Esophagus muscularis mucosa (tissue), 4 donors: ENCODE data around the gene RAPGEF2. TPM values are rescaled to one million over a fixed set of nuclear protein-coding genes. Genes with fewer than 3 reads are reported as not detected.

ENCODE experiments used
- DNase-seq: peaks from one replicate; pipeline ENCODE4 v3.0.0-alpha.2; 2017; ENCODE audit errors: extremely low spot score
- H3K27ac ChIP-seq, 4 donors: fragments of 200-600 bp; sonication (generic); replicated peaks in 1 of 4; 1 replicate in 3 of 4; 2 replicates in 1 of 4; pipeline ENCODE4 v1.5.1; 2016 to 2019; ENCODE audit warnings: mild to moderate bottlenecking in 1 of 4
- H3K27me3 ChIP-seq, 4 donors: fragments of 200-600 bp; sonication (generic); one replicate each; pipeline versions ENCODE4 v1.5.1 to v1.6.0; 2016 to 2019
- H3K36me3 ChIP-seq, 4 donors: fragments of 200-600 bp; sonication (generic); one replicate each; pipeline ENCODE4 v1.5.1; 2016 to 2019
- H3K4me1 ChIP-seq, 4 donors: fragments of 200-600 bp; sonication (generic); one replicate each; pipeline ENCODE4 v1.5.1; 2016 to 2019
- H3K4me3 ChIP-seq, 4 donors: fragments of 200-600 bp; sonication (generic); 1 replicate in 2 of 4; 2 replicates in 2 of 4; pipeline ENCODE4 v1.5.1; 2016 to 2019; ENCODE audit warnings: mild to moderate bottlenecking in 4 of 4, moderate library complexity in 1 of 4
- H3K9me3 ChIP-seq, 4 donors: fragments of 200-600 bp; sonication (generic); 1 replicate in 3 of 4; 2 replicates in 1 of 4; pipeline ENCODE4 v1.5.1; 2016 to 2019
- EP300 ChIP-seq: sonication (generic); formaldehyde crosslinking; IDR thresholded peaks from one replicate; pipeline ENCODE4 v1.6.1; 2017; ENCODE audit warnings: antibody characterized with exemption
- POLR2A ChIP-seq: fragments of 450-650 bp; IDR thresholded peaks from one replicate; pipeline ENCODE4 v1.6.1; 2017; ENCODE audit warnings: antibody characterized with exemption, moderate library complexity, mild to moderate bottlenecking, low read depth
- POLR2AphosphoS5 ChIP-seq, 2 donors: sonication (generic); formaldehyde crosslinking; IDR thresholded peaks; one replicate each; pipeline ENCODE4 v1.6.1; 2017; ENCODE audit warnings: antibody characterized with exemption in 2 of 2
- WGBS: methylation state at CpG from one replicate; pipeline ENCODE4 v1.1.5; 2018; 5-methylcytosine and 5-hydroxymethylcytosine counted together
- intact Hi-C: fragments of 100-400 bp; cut with DNase I; formaldehyde crosslinking; loops from one replicate; pipeline ENCODE4 v1.15.1; 2023
- total RNA-seq, 4 donors: library from RNA; depleted of rRNA; stranded (reverse); fragments of >200 nt; gene quantifications; one replicate each; pipeline versions ENCODE4 v1.1.0 to v1.2.1, GENCODE V29; 2016
- TF ChIP-seq, protein P1 (sequence below), 3 experiments: fragments of 200-600 bp in 2 of 3; fragments of 450-650 bp in 1 of 3; sonication (generic) in 2 of 3; IDR thresholded peaks; one replicate each; pipeline ENCODE4 v1.5.1; 2017 to 2019; ENCODE audit warnings: antibody characterized with exemption in 3 of 3, mild to moderate bottlenecking in 2 of 3, moderate library complexity in 1 of 3

The RAPGEF2 gene
- total RNA-seq, 4 donors from 2014 or later: 55.6 to 61.5 (median 58.4) TPM

- H3K27me3 ChIP-seq: peaks cover 0 to 10% (median 0%) of the 10 kb centered on the region in 4 donors
- peaks cover 0 to 9% (median 0%) of the 10 kb centered on the region in 4 donors for H3K4me1 ChIP-seq
- H3K4me3 ChIP-seq: peak overlapping the region in 1 of 4 donors; percentile 22
- TF ChIP-seq POLR2AphosphoS5 (IDR thresholded peaks at IDR 0.05): no peak
- no peak for TF ChIP-seq EP300
- TF ChIP-seq POLR2A: no peak
- TF ChIP-seq, protein P1, sequence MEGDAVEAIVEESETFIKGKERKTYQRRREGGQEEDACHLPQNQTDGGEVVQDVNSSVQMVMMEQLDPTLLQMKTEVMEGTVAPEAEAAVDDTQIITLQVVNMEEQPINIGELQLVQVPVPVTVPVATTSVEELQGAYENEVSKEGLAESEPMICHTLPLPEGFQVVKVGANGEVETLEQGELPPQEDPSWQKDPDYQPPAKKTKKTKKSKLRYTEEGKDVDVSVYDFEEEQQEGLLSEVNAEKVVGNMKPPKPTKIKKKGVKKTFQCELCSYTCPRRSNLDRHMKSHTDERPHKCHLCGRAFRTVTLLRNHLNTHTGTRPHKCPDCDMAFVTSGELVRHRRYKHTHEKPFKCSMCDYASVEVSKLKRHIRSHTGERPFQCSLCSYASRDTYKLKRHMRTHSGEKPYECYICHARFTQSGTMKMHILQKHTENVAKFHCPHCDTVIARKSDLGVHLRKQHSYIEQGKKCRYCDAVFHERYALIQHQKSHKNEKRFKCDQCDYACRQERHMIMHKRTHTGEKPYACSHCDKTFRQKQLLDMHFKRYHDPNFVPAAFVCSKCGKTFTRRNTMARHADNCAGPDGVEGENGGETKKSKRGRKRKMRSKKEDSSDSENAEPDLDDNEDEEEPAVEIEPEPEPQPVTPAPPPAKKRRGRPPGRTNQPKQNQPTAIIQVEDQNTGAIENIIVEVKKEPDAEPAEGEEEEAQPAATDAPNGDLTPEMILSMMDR (IDR thresholded peaks at IDR 0.05): no peak
- H3K36me3 ChIP-seq: peaks cover 0 to 2% (median under 1%) of the 10 kb centered on the region in 4 donors
- 41% methylated on average over 9 of the region's 9 CpGs for WGBS
- no peak for DNase-seq
- H3K27ac ChIP-seq: no peak overlapping the region
- H3K9me3 ChIP-seq: no peaks in the 10 kb centered on the region
- intact Hi-C loops: no loop called here
Measured at GRCh38 chr4:159366966-159367780, 264.3 kb downstream of the RAPGEF2 start.

DNA sequence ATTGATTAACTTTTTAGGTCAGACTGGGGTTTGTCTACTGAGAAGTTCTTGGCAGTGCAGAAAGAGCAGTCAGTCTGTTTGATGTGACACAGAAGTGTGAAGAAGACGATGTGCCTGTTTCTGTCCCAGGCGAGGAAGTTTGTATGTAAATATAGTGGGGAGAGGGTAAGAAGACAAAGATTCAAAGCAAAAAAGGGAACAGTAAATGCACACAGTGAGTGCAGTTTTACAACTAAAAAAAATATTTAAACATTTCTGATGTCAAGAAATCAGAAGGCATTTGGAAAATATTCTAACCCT is 264.9 kb downstream of the RAPGEF2 start:
- 21% methylated on average over 2 of the region's 2 CpGs for WGBS
- intact Hi-C loops: no loop called here

DNA sequence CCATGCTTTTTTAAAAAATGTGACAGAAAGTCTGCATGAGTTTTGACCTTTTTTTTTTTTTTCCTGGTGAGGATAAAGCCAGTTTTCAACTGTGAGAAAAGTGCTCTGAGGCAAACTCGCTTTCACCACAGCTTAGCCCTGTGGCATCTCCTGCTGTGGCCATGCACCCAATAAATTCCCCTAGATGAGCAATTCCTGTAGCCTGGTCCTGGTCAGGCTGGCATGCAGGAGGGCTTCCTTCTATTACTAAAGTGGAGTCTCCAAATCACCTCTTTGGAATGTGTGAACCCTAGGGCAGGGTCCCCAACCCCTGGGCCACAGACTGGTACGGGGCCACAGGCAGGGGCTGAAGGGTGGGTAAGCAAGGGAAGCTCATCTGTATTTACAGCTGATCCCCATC is 265.4 kb downstream of the RAPGEF2 start:
- TF ChIP-seq, protein P1 (IDR thresholded peaks at IDR 0.05): no peak
- no peak for TF ChIP-seq POLR2A
- no peak for TF ChIP-seq EP300
- no peak for TF ChIP-seq POLR2AphosphoS5 (IDR thresholded peaks at IDR 0.05)
- Histone ChIP-seq H3K4me1 (peaks cover 0 to 9% (median 0%) of the 10 kb centered on the region in 4 donors), H3K27me3 (peaks cover 0 to 10% (median 0%) of the 10 kb centered on the region in 4 donors), H3K27ac (no peak overlapping the region), H3K9me3 (no peaks in the 10 kb centered on the region), H3K4me3 (no peak overlapping the region), H3K36me3 (no peaks in the 10 kb centered on the region)
- 89% methylated on average over 1 of the region's 2 CpGs for WGBS
- no peak for DNase-seq
- intact Hi-C loops: no loop called here

More for the DNA sequence above, 264.9 kb downstream of the RAPGEF2 start:
- H3K4me1 ChIP-seq: peaks cover 0 to 9% (median 0%) of the 10 kb centered on the region in 4 donors
- no peaks in the 10 kb centered on the region for H3K36me3 ChIP-seq
- H3K9me3 ChIP-seq: no peaks in the 10 kb centered on the region
- H3K4me3 ChIP-seq: no peak overlapping the region
- DNase-seq: no peak
- H3K27ac ChIP-seq: no peak overlapping the region
- TF ChIP-seq POLR2A (no peak), POLR2AphosphoS5 (IDR thresholded peaks at IDR 0.05) (no peak), EP300 (no peak)
- TF ChIP-seq, protein P1 (IDR thresholded peaks at IDR 0.05): no peak
- peaks cover 0 to 10% (median 0%) of the 10 kb centered on the region in 4 donors for H3K27me3 ChIP-seq

DNA sequence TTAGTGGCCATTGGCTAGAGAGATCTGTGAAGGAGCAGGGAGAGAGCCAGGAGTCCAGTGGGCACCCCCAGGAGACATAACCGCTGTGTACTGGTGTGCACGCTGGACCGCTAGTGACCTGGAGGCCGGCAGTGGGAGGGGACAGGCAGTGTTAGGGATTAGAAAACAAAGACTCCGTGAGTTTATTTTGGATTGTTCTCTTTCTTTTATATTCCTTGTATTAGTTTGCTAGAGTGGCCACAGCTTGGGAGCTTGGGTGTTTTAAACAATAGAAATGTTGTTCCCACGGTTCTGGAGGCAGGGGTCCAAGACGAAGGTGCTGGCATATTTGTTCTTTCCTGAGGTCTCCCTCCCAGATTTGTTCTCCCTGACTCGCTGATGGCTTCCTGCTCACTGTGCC is 266.4 kb downstream of the RAPGEF2 start:
- no peak for DNase-seq
- H3K4me1 ChIP-seq: peaks cover 0 to 9% (median 0%) of the 10 kb centered on the region in 4 donors
- intact Hi-C loops: no loop called here
- TF ChIP-seq POLR2AphosphoS5 (IDR thresholded peaks at IDR 0.05) (no peak), POLR2A (no peak), EP300 (no peak)
- TF ChIP-seq, protein P1 (IDR thresholded peaks at IDR 0.05): no peak
- no peak overlapping the region for H3K27ac ChIP-seq
- H3K36me3 ChIP-seq: no peaks in the 10 kb centered on the region
- H3K27me3 ChIP-seq: peaks cover 0 to 10% (median 0%) of the 10 kb centered on the region in 4 donors
- no peaks in the 10 kb centered on the region for H3K9me3 ChIP-seq
- 97% methylated on average over 8 of the region's 8 CpGs for WGBS
- H3K4me3 ChIP-seq: no peak overlapping the region

DNA sequence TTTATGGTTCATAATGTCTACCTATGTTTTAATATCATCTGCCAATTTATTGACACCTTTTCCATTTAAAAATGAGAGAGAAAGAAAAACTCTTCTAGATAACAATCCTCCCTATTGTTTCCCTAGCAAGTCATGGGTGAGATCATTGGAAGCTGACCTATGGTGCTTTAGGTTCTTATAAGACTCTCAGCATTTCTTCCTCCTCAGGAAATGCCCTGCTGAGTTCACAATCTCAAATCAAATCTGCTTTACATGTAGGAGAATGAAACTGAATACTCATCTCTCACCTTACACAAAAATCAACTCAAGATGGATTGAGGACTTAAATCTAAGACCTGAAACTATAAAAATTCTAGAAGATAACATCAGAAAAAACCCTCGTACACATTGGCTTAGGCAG is 267.4 kb downstream of the RAPGEF2 start:
- intact Hi-C loops: no loop called here
- no peak for TF ChIP-seq POLR2A
- TF ChIP-seq POLR2AphosphoS5 (IDR thresholded peaks at IDR 0.05): no peak
- TF ChIP-seq EP300: no peak
- TF ChIP-seq, protein P1 (IDR thresholded peaks at IDR 0.05): no peak
- 91% methylated on average over 1 of the region's 1 CpG for WGBS
- no peak for DNase-seq
- Histone ChIP-seq H3K36me3 (no peaks in the 10 kb centered on the region), H3K27me3 (peaks cover 0 to 10% (median 0%) of the 10 kb centered on the region in 4 donors), H3K4me1 (peaks cover 0 to 9% (median 0%) of the 10 kb centered on the region in 4 donors), H3K4me3 (no peak overlapping the region), H3K27ac (no peak overlapping the region), H3K9me3 (no peaks in the 10 kb centered on the region)
